Spleen (tissue), 11 donors: ENCODE data around the gene JAK2. TPM values are rescaled to one million over a fixed set of nuclear protein-coding genes. Genes with fewer than 3 reads are reported as not detected.

Source experiments
- DNase-seq: peaks from one replicate; pipeline ENCODE4 v3.0.0-alpha.2; 2020
- H3K27ac ChIP-seq, 8 donors: fragments of 200-600 bp; sonication (generic) in 7 of 8; 1 replicate in 4 of 8; 2 replicates in 4 of 8; pipeline versions ENCODE4 v1.5.0 to v1.8.0; 2016 to 2021; ENCODE audit warnings: inconsistent platforms in 4 of 8, mild to moderate bottlenecking in 4 of 8, moderate library complexity in 1 of 8
- H3K27me3 ChIP-seq, 7 donors: fragments of 200-600 bp; sonication (generic) in 6 of 7; replicated peaks in 1 of 7; 1 replicate in 4 of 7; 2 replicates in 3 of 7; pipeline versions ENCODE4 v1.5.0 to v1.8.0; 2016 to 2021; ENCODE audit warnings: inconsistent platforms in 3 of 7, mild to moderate bottlenecking in 1 of 7
- H3K36me3 ChIP-seq, 6 donors: fragments of 200-600 bp; sonication (generic) in 5 of 6; 1 replicate in 4 of 6; 2 replicates in 2 of 6; pipeline versions ENCODE4 v1.5.0 to v1.8.0; 2016 to 2021; ENCODE audit warnings: inconsistent platforms in 2 of 6
- H3K4me1 ChIP-seq, 6 donors: fragments of 200-600 bp; sonication (generic) in 5 of 6; 1 replicate in 3 of 6; 2 replicates in 3 of 6; pipeline versions ENCODE4 v1.5.0 to v1.8.0; 2016 to 2021; ENCODE audit warnings: inconsistent platforms in 3 of 6
- H3K4me3 ChIP-seq, 8 donors: fragments of 200-600 bp; sonication (generic) in 7 of 8; 1 replicate in 4 of 8; 2 replicates in 4 of 8; pipeline versions ENCODE4 v1.5.0 to v1.8.0; 2016 to 2021; ENCODE audit warnings: inconsistent platforms in 4 of 8, mild to moderate bottlenecking in 4 of 8, moderate library complexity in 2 of 8
- H3K9me3 ChIP-seq, 8 donors: fragments of 200-600 bp; sonication (generic) in 7 of 8; 1 replicate in 4 of 8; 2 replicates in 4 of 8; pipeline versions ENCODE4 v1.5.0 to v1.8.0; 2016 to 2021; ENCODE audit warnings: inconsistent platforms in 4 of 8
- POLR2A ChIP-seq, 3 donors: fragments of 450-650 bp; IDR thresholded peaks; one replicate each; pipeline ENCODE4 v1.5.1; 2017; ENCODE audit warnings: antibody characterized with exemption in 3 of 3, mild to moderate bottlenecking in 1 of 3
- POLR2AphosphoS5 ChIP-seq, 3 donors: sonication (generic); formaldehyde crosslinking; IDR thresholded peaks; one replicate each; pipeline ENCODE4 v1.5.1; 2017; ENCODE audit warnings: antibody characterized with exemption in 3 of 3
- WGBS, 5 donors: extraction: QIAGEN DNeasy Blood & Tissue Kit in 3 of 5; methylation state at CpG; one replicate each; pipeline versions ENCODE4 v1.1.5 to v1.1.7; 2013 to 2018; 5-methylcytosine and 5-hydroxymethylcytosine counted together
- intact Hi-C: fragments of 100-400 bp; cut with DNase I; formaldehyde crosslinking; loops from one replicate; pipeline ENCODE4 v1.15.0; 2023; ENCODE audit warnings: low total_unique reads
- polyA plus RNA-seq, 3 donors: library from polyadenylated mRNA; stranded (reverse); fragments of 200-250 nt; gene quantifications; one replicate each; pipeline ENCODE4 v1.2.1, GENCODE V29; 2013
- total RNA-seq, 7 donors: library from RNA; depleted of rRNA in 3 of 7; stranded (reverse); fragments of >200 nt in 3 of 7; fragmentation: NEBNext Ultra II Directional in 4 of 7; extraction: Animal tissue kit (Norgen Biotek cat#: 25700) in 4 of 7; gene quantifications; one replicate each; pipeline versions ENCODE4 v1.1.0 to v1.2.1, GENCODE V29; 2016 to 2021
- TF ChIP-seq, protein P1 (sequence below), 11 experiments: fragments of 200-600 bp in 7 of 11; fragments of 450-650 bp in 4 of 11; sonication (generic) in 4 of 11; IDR thresholded peaks in 8 of 11; conservative IDR thresholded peaks in 3 of 11; 1 replicate in 7 of 11; 2 replicates in 4 of 11; pipeline versions ENCODE4 v1.4.0 to v1.8.0; 2016 to 2021; ENCODE audit warnings: antibody characterized with exemption in 11 of 11, inconsistent platforms in 4 of 11, mild to moderate bottlenecking in 1 of 11
- donor health status: healthy with polysubstance abuse.
- donor health status: DM: no; HTN: no; CAD: no; lungs with moderate emphysema.
- donor health status: DM: no; HTN: no; CAD: no.
- donor health status: Bipolar disorder and iron deficiency.
- donor health status: healthy.
- donor health status: DM: no; HTN: no; CAD: no.
- donor health status: DM: yes; HTN: yes; CAD: no.

Gene JAK2
- total and polyA plus RNA-seq, 10 donors, result 7.1 to 61.2 (median 45.8) TPM

DNA sequence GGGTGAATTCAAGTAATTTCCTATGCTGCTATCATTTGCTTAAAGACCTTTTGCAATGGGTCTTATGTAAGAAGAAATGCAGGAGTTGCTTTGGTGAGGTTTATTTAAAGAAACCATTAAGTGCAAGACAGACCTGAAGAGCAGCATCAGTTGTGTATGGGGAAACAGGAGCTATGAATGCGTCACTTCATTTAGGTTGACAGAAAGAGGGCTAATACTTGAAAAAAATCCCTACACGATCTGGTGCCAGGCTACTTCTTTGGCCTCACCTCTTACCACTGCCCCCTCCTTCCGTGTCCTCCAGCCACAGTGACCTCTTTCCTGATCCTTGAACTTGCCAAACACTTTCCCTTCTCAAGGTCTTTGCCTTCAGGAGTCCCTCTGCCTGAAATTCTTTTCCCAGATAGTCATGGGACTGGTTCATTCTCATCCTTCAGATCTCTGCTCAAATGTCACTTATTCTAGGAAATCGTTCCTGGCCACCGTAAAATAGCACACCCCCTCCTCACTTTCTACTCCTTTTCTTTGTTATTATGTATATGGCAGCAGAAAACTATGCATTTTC lies 1.4 kb upstream of the JAK2 start:
- peaks cover 28 to 69% (median 56%) of the 10 kb centered on the region in 6 donors for H3K4me1 ChIP-seq
- H3K27me3 ChIP-seq, result no peaks in the 10 kb centered on the region
- peak overlapping the region; percentile 96 to 99 (median 98) for H3K27ac ChIP-seq
- TF ChIP-seq, protein P1, sequence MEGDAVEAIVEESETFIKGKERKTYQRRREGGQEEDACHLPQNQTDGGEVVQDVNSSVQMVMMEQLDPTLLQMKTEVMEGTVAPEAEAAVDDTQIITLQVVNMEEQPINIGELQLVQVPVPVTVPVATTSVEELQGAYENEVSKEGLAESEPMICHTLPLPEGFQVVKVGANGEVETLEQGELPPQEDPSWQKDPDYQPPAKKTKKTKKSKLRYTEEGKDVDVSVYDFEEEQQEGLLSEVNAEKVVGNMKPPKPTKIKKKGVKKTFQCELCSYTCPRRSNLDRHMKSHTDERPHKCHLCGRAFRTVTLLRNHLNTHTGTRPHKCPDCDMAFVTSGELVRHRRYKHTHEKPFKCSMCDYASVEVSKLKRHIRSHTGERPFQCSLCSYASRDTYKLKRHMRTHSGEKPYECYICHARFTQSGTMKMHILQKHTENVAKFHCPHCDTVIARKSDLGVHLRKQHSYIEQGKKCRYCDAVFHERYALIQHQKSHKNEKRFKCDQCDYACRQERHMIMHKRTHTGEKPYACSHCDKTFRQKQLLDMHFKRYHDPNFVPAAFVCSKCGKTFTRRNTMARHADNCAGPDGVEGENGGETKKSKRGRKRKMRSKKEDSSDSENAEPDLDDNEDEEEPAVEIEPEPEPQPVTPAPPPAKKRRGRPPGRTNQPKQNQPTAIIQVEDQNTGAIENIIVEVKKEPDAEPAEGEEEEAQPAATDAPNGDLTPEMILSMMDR (IDR thresholded peaks at IDR 0.05 in 8 of 11, conservative IDR thresholded peaks at IDR 0.05 in 3 of 11), result no peak
- peak in 1 of 3 donors; percentile 44 for TF ChIP-seq POLR2AphosphoS5 (IDR thresholded peaks at IDR 0.05)
- intact Hi-C loops, result loop anchor here (10.0 kb wide), 2 partner anchors 49 to 319 kb away; partner anchors contain the start of genes PLPP6 and SPATA6L
- no peaks in the 10 kb centered on the region for H3K9me3 ChIP-seq
- peak overlapping the region; percentile 66 to 87 (median 78) for H3K4me3 ChIP-seq
- WGBS, 5 donors, result 16 to 44% (median 32%) methylated on average over 5 of the region's 5 CpGs
- DNase-seq, result no peak
- peaks cover 0 to 10% (median 0%) of the 10 kb centered on the region in 6 donors for H3K36me3 ChIP-seq

DNA sequence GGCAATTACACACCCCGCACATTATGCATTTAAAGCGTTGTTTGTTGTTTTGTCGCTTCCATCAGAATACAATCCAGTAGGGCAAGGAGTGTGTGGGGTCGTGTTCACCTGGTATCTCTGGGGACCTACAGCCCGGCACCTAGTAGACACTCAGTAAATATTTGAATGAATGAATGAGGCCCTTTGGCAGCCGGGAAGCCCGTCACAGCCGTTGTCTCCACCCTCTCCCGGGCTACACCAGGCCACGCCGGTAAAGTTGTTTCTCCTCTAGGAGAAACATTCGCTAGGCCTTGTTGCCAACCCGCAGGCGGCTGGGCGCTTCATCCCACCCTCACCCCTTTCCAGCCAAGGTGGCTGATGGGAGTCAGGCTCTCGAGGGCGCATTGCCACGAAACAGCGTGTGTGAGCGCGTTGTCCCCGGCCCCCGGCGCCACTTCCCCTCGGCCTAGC lies 876 bp upstream of the JAK2 start:
- intact Hi-C loops, result loop anchor here (10.0 kb wide), 2 partner anchors 49 to 319 kb away; partner anchors contain the start of genes PLPP6 and SPATA6L
- DNase-seq, result no peak
- Histone ChIP-seq H3K36me3 (peaks cover 0 to 10% (median 0%) of the 10 kb centered on the region in 6 donors), H3K4me3 (peak overlapping the region; percentile 66 to 87 (median 78)), H3K9me3 (no peaks in the 10 kb centered on the region), H3K27me3 (no peaks in the 10 kb centered on the region), H3K27ac (peak overlapping the region; percentile 96 to 99 (median 98)), H3K4me1 (peaks cover 32 to 74% (median 61%) of the 10 kb centered on the region in 6 donors)
- WGBS, 5 donors, result 4 to 9% (median 6%) methylated on average over 15 to 25 of the region's 25 CpGs
- no peak for TF ChIP-seq POLR2A (IDR thresholded peaks at IDR 0.05)
- TF ChIP-seq, protein P1 (IDR thresholded peaks at IDR 0.05 in 8 of 11, conservative IDR thresholded peaks at IDR 0.05 in 3 of 11), result no peak
- TF ChIP-seq POLR2AphosphoS5 (IDR thresholded peaks at IDR 0.05), result no peak

DNA sequence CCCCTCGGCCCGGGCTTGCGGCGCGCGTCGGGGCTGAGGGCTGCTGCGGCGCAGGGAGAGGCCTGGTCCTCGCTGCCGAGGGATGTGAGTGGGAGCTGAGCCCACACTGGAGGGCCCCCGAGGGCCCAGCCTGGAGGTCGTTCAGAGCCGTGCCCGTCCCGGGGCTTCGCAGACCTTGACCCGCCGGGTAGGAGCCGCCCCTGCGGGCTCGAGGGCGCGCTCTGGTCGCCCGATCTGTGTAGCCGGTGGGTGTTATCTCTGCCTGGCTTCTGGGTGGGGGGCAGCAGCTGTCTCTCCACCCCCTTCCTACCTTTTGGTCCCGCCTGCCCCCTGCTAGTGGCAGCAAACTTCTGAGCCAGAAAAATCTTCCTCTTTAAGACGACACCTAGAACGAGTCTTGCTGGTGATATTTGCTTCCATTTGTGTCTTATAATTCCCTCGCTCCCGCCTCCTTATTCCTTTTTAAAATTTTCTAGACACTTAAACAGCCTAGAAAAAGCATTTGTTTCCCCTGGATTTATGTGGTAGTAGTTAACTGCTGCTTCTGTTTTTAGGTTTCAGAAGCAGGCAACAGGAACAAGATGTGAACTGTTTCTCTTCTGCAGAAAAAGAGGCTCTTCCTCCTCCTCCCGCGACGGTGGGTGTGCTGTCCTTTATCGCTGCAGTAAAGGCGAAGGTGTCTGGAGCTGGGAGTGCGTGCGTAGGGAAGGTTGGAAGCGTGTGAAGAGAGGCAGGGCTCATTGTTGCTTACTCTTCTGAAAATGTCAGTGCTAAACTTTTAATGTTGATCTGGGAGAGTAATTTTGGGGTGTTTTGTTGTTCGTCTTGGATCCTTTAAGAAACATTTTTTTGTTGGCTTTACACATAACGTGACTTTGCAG lies 554 bp downstream of the JAK2 start:
- no peaks in the 10 kb centered on the region for H3K9me3 ChIP-seq
- peak overlapping the region; percentile 96 to 99 (median 98) for H3K27ac ChIP-seq
- intact Hi-C loops, result loop anchor here (5.0 to 10.0 kb wide), 3 partner anchors 51 to 321 kb away; partner anchors contain the start of genes PLPP6 and SPATA6L
- no peaks in the 10 kb centered on the region for H3K27me3 ChIP-seq
- peaks cover 0 to 22% (median 0%) of the 10 kb centered on the region in 6 donors for H3K36me3 ChIP-seq
- peak in 1 of 3 donors; percentile 29 for TF ChIP-seq POLR2AphosphoS5 (IDR thresholded peaks at IDR 0.05)
- TF ChIP-seq, protein P1 (IDR thresholded peaks at IDR 0.05 in 8 of 11, conservative IDR thresholded peaks at IDR 0.05 in 3 of 11), result no peak
- peak overlapping the region; percentile 66 to 87 (median 78) for H3K4me3 ChIP-seq
- H3K4me1 ChIP-seq, result peaks cover 32 to 79% (median 65%) of the 10 kb centered on the region in 6 donors
- DNase-seq, result peak; percentile 83
- 0% methylated on average over 30 to 42 of the region's 42 CpGs for WGBS, 5 donors
